ENCODE data around the gene PABPN1.
A peak's percentile ranks its signal among the peaks of the same experiment; 100 is the strongest.

PABPN1 gene

GRCh38 chr14:23327947-23328744 lies 6.9 kb downstream of the PABPN1 start:
- DNase-seq: peak; percentile 76

- DNase-seq: no peak
These were observed 14.4 kb downstream of the PABPN1 start for GRCh38 chr14:23335623-23336022.

GRCh38 chr14:23339506-23340268 lies 18.4 kb downstream of the PABPN1 start:
- no peak for DNase-seq

GRCh38 chr14:23344481-23344880 lies 23.2 kb downstream of the PABPN1 start:
- DNase-seq: no peak

GRCh38 chr14:23345987-23346692 lies 24.9 kb downstream of the PABPN1 start:
- no peak for DNase-seq

GRCh38 chr14:23346693-23347405 lies 25.6 kb downstream of the PABPN1 start:
- no peak for DNase-seq

- no peak for DNase-seq
These were observed 26.4 kb downstream of the PABPN1 start for GRCh38 chr14:23347406-23348296.

GRCh38 chr14:23348297-23348655 lies 27.0 kb downstream of the PABPN1 start:
- DNase-seq: no peak

- no peak for DNase-seq
These were observed 28.0 kb downstream of the PABPN1 start for GRCh38 chr14:23349156-23349845.

GRCh38 chr14:23351681-23352505 lies 30.6 kb downstream of the PABPN1 start:
- DNase-seq: no peak

GRCh38 chr14:23352506-23353432 lies 31.5 kb downstream of the PABPN1 start, which contains the start of gene SLC22A17:
Gene SLC22A17 (minus strand): TSS chr14:23352887.
- DNase-seq: peak; percentile 91

GRCh38 chr14:23353433-23353780 lies 32.1 kb downstream of the PABPN1 start:
- DNase-seq: no peak

- DNase-seq: no peak
These were observed 33.7 kb downstream of the PABPN1 start for GRCh38 chr14:23354990-23355389.

GRCh38 chr14:23355871-23356435 lies 34.7 kb downstream of the PABPN1 start:
- no peak for DNase-seq

GRCh38 chr14:23356662-23357061 lies 35.4 kb downstream of the PABPN1 start:
- DNase-seq: no peak

- DNase-seq: no peak
These were observed 36.0 kb downstream of the PABPN1 start for GRCh38 chr14:23357261-23357660.

- no peak for DNase-seq
These were observed 36.8 kb downstream of the PABPN1 start for GRCh38 chr14:23358042-23358441.

GRCh38 chr14:23358553-23359166 lies 37.4 kb downstream of the PABPN1 start:
- no peak for DNase-seq

Data from fibroblast of upper back skin (primary cell).